ENCODE results near the gene ALDH1L1. TPM values are rescaled to one million over a fixed set of nuclear protein-coding genes. Genes with fewer than 3 reads are reported as not detected.
A peak's percentile ranks its signal among the peaks of the same experiment; 100 is the strongest.

Gene ALDH1L1
- total RNA-seq, 2 experiments from 2014 or later = not detected

DNA sequence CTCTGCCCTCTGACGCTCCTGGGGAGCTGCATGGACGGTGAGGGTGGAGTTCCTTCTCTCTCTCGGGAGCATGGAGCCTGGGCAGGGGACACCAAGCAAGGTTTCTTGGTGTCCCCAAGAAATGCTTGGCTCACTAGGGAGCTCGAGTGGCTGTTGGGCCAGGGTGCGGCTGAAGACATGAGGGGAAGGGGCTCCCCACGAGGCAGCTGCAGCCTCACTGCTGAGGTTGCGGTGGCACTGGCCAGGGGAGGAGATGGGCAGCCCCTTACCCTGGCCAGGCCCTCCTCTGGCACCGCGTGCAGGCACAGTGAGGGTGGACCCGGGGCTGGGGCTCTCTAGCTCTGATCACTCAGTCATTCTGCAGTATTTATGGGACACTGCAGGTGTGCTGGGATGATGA lies 52.9 kb downstream of the ALDH1L1 start:
- CTCF ChIA-PET = no interaction called here
- H3K9me3 Mint-ChIP-seq = no peaks in the 10 kb centered on the region

DNA sequence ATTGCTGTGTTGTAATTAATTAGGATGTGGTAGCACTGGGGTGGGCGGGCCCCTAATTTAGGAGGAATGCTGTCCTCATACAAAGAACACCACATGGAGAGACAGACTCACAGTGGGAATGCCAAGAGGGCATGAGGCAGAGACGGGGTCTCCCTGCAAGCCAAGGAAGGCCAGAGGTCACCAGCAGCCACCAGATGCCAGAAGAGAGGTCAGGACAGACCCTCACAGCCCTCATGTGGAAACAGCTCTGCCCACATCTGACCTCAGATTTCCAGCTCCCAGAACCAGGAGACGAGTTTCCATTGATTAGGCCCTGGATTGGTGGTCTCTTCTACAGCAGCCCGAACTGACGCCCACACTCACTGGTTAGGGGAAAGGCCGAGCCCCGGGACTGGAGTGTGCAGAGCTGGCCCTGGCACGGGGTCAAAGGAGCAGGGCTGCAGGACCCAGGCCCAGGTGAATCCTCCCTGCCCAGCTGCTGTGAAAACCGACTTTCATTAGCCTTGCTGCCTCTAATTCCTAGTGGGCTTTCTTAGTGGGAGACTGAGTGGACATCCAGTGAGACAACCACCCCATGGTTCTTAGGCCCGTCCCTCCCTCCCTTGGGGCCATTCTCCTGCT lies 53.5 kb downstream of the ALDH1L1 start:
- POLR2A ChIA-PET = no interaction called here
- no peaks in the 10 kb centered on the region for H3K4me1 ChIP-seq (ENCODE audit: insufficient read depth, low read length)
- ATAC-seq (ENCODE audit: poor library complexity) (no peak), DNase-seq (peak in 1 of 14 experiments; percentile 5)
- CTCF ChIA-PET = no interaction called here
- no peak overlapping the region for H3K27ac ChIP-seq (ENCODE audit: low read depth in 1 of 2, low read length in 2 of 2)
- intact Hi-C loops (cut with DNase I, micrococcal nuclease) = no loop called here
- Mint-ChIP-seq H3K4me1 (ENCODE audit: low read depth) (no peaks in the 10 kb centered on the region), H3K27ac (no peak overlapping the region), H3K27me3 (no peaks in the 10 kb centered on the region), H3K4me3 (no peak overlapping the region), H3K9me3 (no peaks in the 10 kb centered on the region), H3K36me3 (ENCODE audit: low read depth) (no peaks in the 10 kb centered on the region)
- TF ChIP-seq, protein P1, sequence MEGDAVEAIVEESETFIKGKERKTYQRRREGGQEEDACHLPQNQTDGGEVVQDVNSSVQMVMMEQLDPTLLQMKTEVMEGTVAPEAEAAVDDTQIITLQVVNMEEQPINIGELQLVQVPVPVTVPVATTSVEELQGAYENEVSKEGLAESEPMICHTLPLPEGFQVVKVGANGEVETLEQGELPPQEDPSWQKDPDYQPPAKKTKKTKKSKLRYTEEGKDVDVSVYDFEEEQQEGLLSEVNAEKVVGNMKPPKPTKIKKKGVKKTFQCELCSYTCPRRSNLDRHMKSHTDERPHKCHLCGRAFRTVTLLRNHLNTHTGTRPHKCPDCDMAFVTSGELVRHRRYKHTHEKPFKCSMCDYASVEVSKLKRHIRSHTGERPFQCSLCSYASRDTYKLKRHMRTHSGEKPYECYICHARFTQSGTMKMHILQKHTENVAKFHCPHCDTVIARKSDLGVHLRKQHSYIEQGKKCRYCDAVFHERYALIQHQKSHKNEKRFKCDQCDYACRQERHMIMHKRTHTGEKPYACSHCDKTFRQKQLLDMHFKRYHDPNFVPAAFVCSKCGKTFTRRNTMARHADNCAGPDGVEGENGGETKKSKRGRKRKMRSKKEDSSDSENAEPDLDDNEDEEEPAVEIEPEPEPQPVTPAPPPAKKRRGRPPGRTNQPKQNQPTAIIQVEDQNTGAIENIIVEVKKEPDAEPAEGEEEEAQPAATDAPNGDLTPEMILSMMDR (IDR thresholded peaks at IDR 0.05) = no peak
- no peaks in the 10 kb centered on the region for H3K36me3 ChIP-seq (ENCODE audit: insufficient read depth, low read length)
- no peak overlapping the region for H3K4me3 ChIP-seq (ENCODE audit: low read length)
- no peaks in the 10 kb centered on the region for H3K27me3 ChIP-seq (ENCODE audit: control insufficient read depth in 1 of 2, insufficient read depth in 2 of 2, low read length in 2 of 2)
- H3K9me3 ChIP-seq (ENCODE audit: control insufficient read depth in 1 of 2, insufficient read depth in 1 of 2, low read length in 2 of 2) = peaks cover 0 to under 1% of the 10 kb centered on the region in 2 experiments

More for the DNA sequence above, 52.9 kb downstream of the ALDH1L1 start:
- Histone ChIP-seq H3K4me3 (ENCODE audit: low read length) (no peak overlapping the region), H3K4me1 (ENCODE audit: insufficient read depth, low read length) (no peaks in the 10 kb centered on the region), H3K27ac (ENCODE audit: low read depth in 1 of 2, low read length in 2 of 2) (no peak overlapping the region), H3K27me3 (ENCODE audit: control insufficient read depth in 1 of 2, insufficient read depth in 2 of 2, low read length in 2 of 2) (no peaks in the 10 kb centered on the region), H3K36me3 (ENCODE audit: insufficient read depth, low read length) (no peaks in the 10 kb centered on the region), H3K9me3 (ENCODE audit: control insufficient read depth in 1 of 2, insufficient read depth in 1 of 2, low read length in 2 of 2) (peaks cover 0 to 5% of the 10 kb centered on the region in 2 experiments)
- no peak overlapping the region for H3K27ac Mint-ChIP-seq
- POLR2A ChIA-PET = no interaction called here
- peaks cover 2% of the 10 kb centered on the region for H3K27me3 Mint-ChIP-seq
- no peak overlapping the region for H3K4me3 Mint-ChIP-seq
- intact Hi-C loops (cut with DNase I, micrococcal nuclease) = no loop called here
- no peaks in the 10 kb centered on the region for H3K36me3 Mint-ChIP-seq (ENCODE audit: low read depth)
- TF ChIP-seq, protein P1 (IDR thresholded peaks at IDR 0.05) = no peak
- no peak for ATAC-seq (ENCODE audit: poor library complexity)
- H3K4me1 Mint-ChIP-seq (ENCODE audit: low read depth) = no peaks in the 10 kb centered on the region
- peak in 1 of 14 experiments; percentile 20 for DNase-seq

DNA sequence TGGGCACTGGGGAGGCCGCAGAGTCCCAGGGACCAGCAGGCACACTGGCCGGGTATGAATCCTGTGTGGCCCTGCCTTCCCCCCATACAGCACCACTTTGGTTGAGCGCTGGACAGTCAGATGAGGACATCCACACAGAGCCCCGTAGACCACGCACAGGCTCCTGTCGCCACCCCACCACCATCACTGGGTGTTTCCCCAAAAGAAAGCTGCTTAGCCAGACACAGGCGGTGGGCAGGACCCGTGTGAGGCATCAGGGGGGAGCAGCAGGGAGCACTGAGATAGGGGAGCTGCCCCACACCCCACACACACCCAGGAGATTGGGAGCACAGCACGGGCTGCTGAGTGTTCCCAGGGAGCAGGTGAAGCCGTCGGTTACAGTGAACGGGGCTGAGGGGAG lies 54.1 kb downstream of the ALDH1L1 start:
- H3K36me3 Mint-ChIP-seq (ENCODE audit: low read depth) = no peaks in the 10 kb centered on the region
- no peaks in the 10 kb centered on the region for H3K27me3 ChIP-seq (ENCODE audit: control insufficient read depth in 1 of 2, insufficient read depth in 2 of 2, low read length in 2 of 2)
- H3K27ac ChIP-seq (ENCODE audit: low read depth in 1 of 2, low read length in 2 of 2) = no peak overlapping the region
- CTCF ChIA-PET = no interaction called here
- H3K36me3 ChIP-seq (ENCODE audit: insufficient read depth, low read length) = no peaks in the 10 kb centered on the region
- DNase-seq = no peak
- ATAC-seq (ENCODE audit: poor library complexity) = no peak
- POLR2A ChIA-PET = no interaction called here
- H3K9me3 ChIP-seq (ENCODE audit: control insufficient read depth in 1 of 2, insufficient read depth in 1 of 2, low read length in 2 of 2) = no peaks in the 10 kb centered on the region
- intact Hi-C loops (cut with DNase I, micrococcal nuclease) = no loop called here
- no peaks in the 10 kb centered on the region for H3K4me1 ChIP-seq (ENCODE audit: insufficient read depth, low read length)
- TF ChIP-seq, protein P1 (IDR thresholded peaks at IDR 0.05) = no peak
- H3K9me3 Mint-ChIP-seq = no peaks in the 10 kb centered on the region
- no peaks in the 10 kb centered on the region for H3K27me3 Mint-ChIP-seq
- H3K4me3 Mint-ChIP-seq = no peak overlapping the region
- H3K4me3 ChIP-seq (ENCODE audit: low read length) = no peak overlapping the region
- H3K27ac Mint-ChIP-seq = no peak overlapping the region
- no peaks in the 10 kb centered on the region for H3K4me1 Mint-ChIP-seq (ENCODE audit: low read depth)

Measured in CD4-positive, alpha-beta T cell (primary cell).